ENCODE data around the gene GPR39. TPM values are rescaled to one million over a fixed set of nuclear protein-coding genes. Genes with fewer than 3 reads are reported as not detected.

The GPR39 gene
- total and polyA plus RNA-seq, 8 donors = 3.9 to 24.4 (median 4.6) TPM

- Histone ChIP-seq H3K4me1 (no peaks in the 10 kb centered on the region), H3K27ac (no peak overlapping the region), H3K27me3 (no peaks in the 10 kb centered on the region), H3K36me3 (no peaks in the 10 kb centered on the region), H3K9me3 (peaks cover 0 to 18% of the 10 kb centered on the region in 2 donors), H3K4me3 (no peak overlapping the region)
- TF ChIP-seq CTCF (IDR thresholded peaks at IDR 0.05) = no peak
- ATAC-seq (peak; percentile 41), DNase-seq (no peak)
- intact Hi-C loops (cut with DNase I) = no loop called here
These were observed 32.0 kb upstream of the GPR39 start for GRCh38 chr2:132384491-132385151.

- ATAC-seq (no peak), DNase-seq (no peak)
- TF ChIP-seq CTCF (IDR thresholded peaks at IDR 0.05) = no peak
- H3K27me3 ChIP-seq = no peaks in the 10 kb centered on the region
- peaks cover 0 to 2% of the 10 kb centered on the region in 2 donors for H3K9me3 ChIP-seq
- no peak overlapping the region for H3K27ac ChIP-seq
- intact Hi-C loops (cut with DNase I) = no loop called here
- H3K4me3 ChIP-seq = no peak overlapping the region
- no peaks in the 10 kb centered on the region for H3K4me1 ChIP-seq
- no peaks in the 10 kb centered on the region for H3K36me3 ChIP-seq
These were observed 29.5 kb upstream of the GPR39 start for GRCh38 chr2:132387126-132387525.

- DNase-seq (no peak), ATAC-seq (no peak)
- Histone ChIP-seq H3K27ac (no peak overlapping the region), H3K9me3 (peaks cover 0 to 2% of the 10 kb centered on the region in 2 donors), H3K4me3 (no peak overlapping the region), H3K36me3 (no peaks in the 10 kb centered on the region), H3K4me1 (no peaks in the 10 kb centered on the region), H3K27me3 (no peaks in the 10 kb centered on the region)
- TF ChIP-seq CTCF (IDR thresholded peaks at IDR 0.05) = no peak
- intact Hi-C loops (cut with DNase I) = no loop called here
These were observed 26.5 kb upstream of the GPR39 start for GRCh38 chr2:132390076-132390475.

- no peak overlapping the region for H3K4me3 ChIP-seq
- no peak overlapping the region for H3K27ac ChIP-seq
- TF ChIP-seq CTCF (IDR thresholded peaks at IDR 0.05) = no peak
- no peaks in the 10 kb centered on the region for H3K36me3 ChIP-seq
- no peak for DNase-seq
- H3K4me1 ChIP-seq = no peaks in the 10 kb centered on the region
- intact Hi-C loops (cut with DNase I) = no loop called here
- ATAC-seq = no peak
- no peaks in the 10 kb centered on the region for H3K27me3 ChIP-seq
- peaks cover 0 to 2% of the 10 kb centered on the region in 2 donors for H3K9me3 ChIP-seq
These were observed 25.2 kb upstream of the GPR39 start for GRCh38 chr2:132391378-132391777.

GRCh38 chr2:132392221-132392620 lies 24.4 kb upstream of the GPR39 start:
- Histone ChIP-seq H3K9me3 (peaks cover 0 to 2% of the 10 kb centered on the region in 2 donors), H3K4me3 (no peak overlapping the region), H3K27ac (no peak overlapping the region), H3K27me3 (no peaks in the 10 kb centered on the region), H3K36me3 (no peaks in the 10 kb centered on the region), H3K4me1 (no peaks in the 10 kb centered on the region)
- intact Hi-C loops (cut with DNase I) = no loop called here
- no peak for TF ChIP-seq CTCF (IDR thresholded peaks at IDR 0.05)
- no peak for DNase-seq
- no peak for ATAC-seq

All from left lung (tissue), 10 donors.